Upper lobe of left lung (tissue), 6 donors: ENCODE results near the gene FXYD1. TPM values are rescaled to one million over a fixed set of nuclear protein-coding genes. Genes with fewer than 3 reads are reported as not detected.
A peak's percentile ranks its signal among the peaks of the same experiment; 100 is the strongest.

Source experiments
- ATAC-seq, 2 donors: fragments of 200-7000 bp; cut with Tn5 transposase; one replicate each; pipeline ENCODE4 v1.9.1; 2022; ENCODE audit warnings: mild to moderate bottlenecking in 2 of 2, moderate library complexity in 2 of 2; ENCODE audit not compliant: low FRiP score in 2 of 2
- DNase-seq, 2 donors: peaks; one replicate each; pipeline ENCODE4 v3.0.0-alpha.2; 2019 to 2020
- H3K27ac ChIP-seq, 4 donors: fragments of 200-600 bp; sonication (generic); one replicate each; pipeline ENCODE4 v1.5.1; 2016 to 2019
- H3K27me3 ChIP-seq, 4 donors: fragments of 200-600 bp; sonication (generic); one replicate each; pipeline ENCODE4 v1.5.1; 2017 to 2019
- H3K36me3 ChIP-seq, 4 donors: fragments of 200-600 bp; sonication (generic); one replicate each; pipeline ENCODE4 v1.5.1; 2016 to 2019
- H3K4me1 ChIP-seq, 4 donors: fragments of 200-600 bp; sonication (generic); one replicate each; pipeline ENCODE4 v1.5.1; 2018 to 2019
- H3K4me3 ChIP-seq, 4 donors: fragments of 200-600 bp; sonication (generic); one replicate each; pipeline ENCODE4 v1.5.1; 2017 to 2019; ENCODE audit warnings: mild to moderate bottlenecking in 2 of 4, moderate library complexity in 1 of 4
- H3K9me3 ChIP-seq, 4 donors: fragments of 200-600 bp; sonication (generic); one replicate each; pipeline ENCODE4 v1.5.1; 2018 to 2019
- EP300 ChIP-seq, 4 donors: sonication (generic); formaldehyde crosslinking; IDR thresholded peaks; one replicate each; pipeline ENCODE4 v1.5.1; 2017; ENCODE audit warnings: antibody characterized with exemption in 4 of 4, control low read depth in 2 of 4
- POLR2A ChIP-seq, 4 donors: fragments of 450-650 bp; IDR thresholded peaks; one replicate each; pipeline ENCODE4 v1.5.1; 2016 to 2017; ENCODE audit warnings: antibody characterized with exemption in 4 of 4, mild to moderate bottlenecking in 2 of 4
- POLR2AphosphoS5 ChIP-seq, 2 donors: sonication (generic); formaldehyde crosslinking; IDR thresholded peaks; one replicate each; pipeline ENCODE4 v1.5.1; 2017; ENCODE audit warnings: antibody characterized with exemption in 2 of 2
- WGBS, 2 donors: methylation state at CpG; one replicate each; pipeline ENCODE4 v1.1.5; 2017 to 2018; 5-methylcytosine and 5-hydroxymethylcytosine counted together
- total RNA-seq, 6 donors: library from RNA; depleted of rRNA in 4 of 6; stranded (reverse); fragments of >200 nt in 4 of 6; gene quantifications; one replicate each; pipeline versions ENCODE4 v1.1.0 to v1.2.1, GENCODE V29; 2016 to 2021
- TF ChIP-seq, protein P1 (sequence below), 6 experiments: fragments of 450-650 bp in 4 of 6; fragments of 200-600 bp in 2 of 6; sonication (generic) in 2 of 6; IDR thresholded peaks; one replicate each; pipeline ENCODE4 v1.5.1; 2016 to 2019; ENCODE audit warnings: antibody characterized with exemption in 6 of 6
- donor health status: DM: no; HTN: no; CAD: no; lungs with moderate emphysema.
- donor health status: DM: no; HTN: yes; CAD: no; lungs with severe emphysema.

The FXYD1 gene
- total RNA-seq, 6 donors from 2014 or later, result 3.8 to 64.9 (median 25.2) TPM

DNA sequence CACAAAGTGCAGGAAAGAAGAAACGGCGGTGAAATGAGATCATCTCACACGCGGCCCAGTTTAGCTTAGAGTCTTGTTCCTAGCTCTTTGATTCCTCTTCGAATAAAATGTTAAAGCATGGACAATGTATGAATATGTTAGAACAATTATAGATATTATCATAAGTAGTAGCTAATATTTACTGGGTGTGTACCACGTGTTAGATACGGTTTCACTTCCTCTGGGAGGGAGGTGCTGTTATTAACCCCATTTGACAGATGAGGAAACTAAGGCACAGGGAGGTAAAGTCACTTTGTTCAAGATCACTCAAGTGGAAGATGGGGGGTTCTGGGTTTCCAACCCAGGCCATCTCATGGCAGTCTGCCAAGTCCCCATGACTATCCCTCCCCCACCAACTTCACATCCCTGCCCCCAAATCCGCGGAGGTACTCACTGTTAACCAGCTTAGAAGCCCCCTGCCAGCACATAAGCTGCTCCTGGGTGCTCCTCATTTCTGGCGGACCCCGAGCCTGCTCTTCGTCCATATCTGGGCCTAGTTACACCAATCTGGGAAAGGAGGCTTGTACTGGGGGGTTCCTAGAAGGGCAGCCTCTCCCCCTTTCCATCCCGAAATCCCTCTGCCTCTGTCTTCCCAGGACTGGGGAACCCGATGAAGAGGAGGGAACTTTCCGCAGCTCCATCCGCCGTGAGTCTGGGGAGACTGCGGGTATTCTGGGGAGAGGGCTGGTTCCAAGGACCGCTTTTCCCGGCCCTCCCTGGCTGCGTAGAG, 3.4 kb downstream of the FXYD1 start:
- Histone ChIP-seq H3K27ac (peak overlapping the region in 3 of 4 donors; percentile 27 to 53 (median 29)), H3K36me3 (no peaks in the 10 kb centered on the region), H3K27me3 (peaks cover 0 to 13% (median 4%) of the 10 kb centered on the region in 4 donors), H3K9me3 (no peaks in the 10 kb centered on the region), H3K4me3 (peak overlapping the region in 3 of 4 donors; percentile 8 to 36 (median 33)), H3K4me1 (peaks cover 26 to 35% (median 30%) of the 10 kb centered on the region in 4 donors)
- TF ChIP-seq, protein P1, sequence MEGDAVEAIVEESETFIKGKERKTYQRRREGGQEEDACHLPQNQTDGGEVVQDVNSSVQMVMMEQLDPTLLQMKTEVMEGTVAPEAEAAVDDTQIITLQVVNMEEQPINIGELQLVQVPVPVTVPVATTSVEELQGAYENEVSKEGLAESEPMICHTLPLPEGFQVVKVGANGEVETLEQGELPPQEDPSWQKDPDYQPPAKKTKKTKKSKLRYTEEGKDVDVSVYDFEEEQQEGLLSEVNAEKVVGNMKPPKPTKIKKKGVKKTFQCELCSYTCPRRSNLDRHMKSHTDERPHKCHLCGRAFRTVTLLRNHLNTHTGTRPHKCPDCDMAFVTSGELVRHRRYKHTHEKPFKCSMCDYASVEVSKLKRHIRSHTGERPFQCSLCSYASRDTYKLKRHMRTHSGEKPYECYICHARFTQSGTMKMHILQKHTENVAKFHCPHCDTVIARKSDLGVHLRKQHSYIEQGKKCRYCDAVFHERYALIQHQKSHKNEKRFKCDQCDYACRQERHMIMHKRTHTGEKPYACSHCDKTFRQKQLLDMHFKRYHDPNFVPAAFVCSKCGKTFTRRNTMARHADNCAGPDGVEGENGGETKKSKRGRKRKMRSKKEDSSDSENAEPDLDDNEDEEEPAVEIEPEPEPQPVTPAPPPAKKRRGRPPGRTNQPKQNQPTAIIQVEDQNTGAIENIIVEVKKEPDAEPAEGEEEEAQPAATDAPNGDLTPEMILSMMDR (IDR thresholded peaks at IDR 0.05), result no peak
- TF ChIP-seq EP300 (IDR thresholded peaks at IDR 0.05) (no peak), POLR2A (IDR thresholded peaks at IDR 0.05) (no peak)
- no peak for DNase-seq
- 20 to 27% methylated on average over 12 to 20 of the region's 21 CpGs for WGBS, 2 donors
- no peak for ATAC-seq

DNA sequence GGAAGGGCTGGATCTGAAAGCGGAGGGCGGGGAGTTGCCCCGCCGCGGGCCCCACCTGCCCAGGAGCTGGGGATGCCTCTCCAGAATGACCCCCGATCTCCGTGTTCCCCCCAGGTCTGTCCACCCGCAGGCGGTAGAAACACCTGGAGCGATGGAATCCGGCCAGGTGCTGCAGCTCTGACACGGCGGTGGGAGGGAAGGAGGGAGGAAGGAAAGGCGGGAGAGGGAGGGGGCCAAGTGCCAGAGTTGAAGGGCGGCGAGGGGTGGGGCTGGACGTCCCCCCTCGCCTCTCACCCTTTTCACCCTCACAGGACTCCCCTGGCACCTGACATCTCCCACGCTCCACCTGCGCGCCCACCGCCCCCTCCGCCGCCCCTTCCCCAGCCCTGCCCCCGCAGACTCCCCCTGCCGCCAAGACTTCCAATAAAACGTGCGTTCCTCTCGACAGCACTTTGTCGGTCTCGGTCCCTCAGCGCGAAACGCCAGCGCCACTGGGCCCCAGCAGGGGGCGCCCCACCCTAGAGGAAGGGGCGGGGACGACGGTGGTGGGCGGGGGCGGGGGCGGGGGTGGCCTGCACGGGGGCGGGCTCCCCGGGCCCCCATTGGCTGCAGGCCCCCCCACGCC, 4.1 kb downstream of the FXYD1 start:
- WGBS, 2 donors, result 12 to 13% methylated on average over 17 to 22 of the region's 46 CpGs
- peaks cover 22 to 35% (median 30%) of the 10 kb centered on the region in 4 donors for H3K4me1 ChIP-seq
- no peaks in the 10 kb centered on the region for H3K36me3 ChIP-seq
- peaks cover 0 to 13% (median 4%) of the 10 kb centered on the region in 4 donors for H3K27me3 ChIP-seq
- TF ChIP-seq POLR2A (IDR thresholded peaks at IDR 0.05), result no peak
- no peak for TF ChIP-seq POLR2AphosphoS5 (IDR thresholded peaks at IDR 0.05)
- TF ChIP-seq, protein P1 (IDR thresholded peaks at IDR 0.05), result peak in 2 of 6 experiments; percentile 78 to 88
- ATAC-seq (peak in 1 of 2 donors; percentile 14), DNase-seq (peak in 1 of 2 donors; percentile 93)
- H3K4me3 ChIP-seq, result peak overlapping the region in 3 of 4 donors; percentile 12 to 36 (median 33)
- no peak overlapping the region for H3K27ac ChIP-seq
- no peaks in the 10 kb centered on the region for H3K9me3 ChIP-seq

DNA sequence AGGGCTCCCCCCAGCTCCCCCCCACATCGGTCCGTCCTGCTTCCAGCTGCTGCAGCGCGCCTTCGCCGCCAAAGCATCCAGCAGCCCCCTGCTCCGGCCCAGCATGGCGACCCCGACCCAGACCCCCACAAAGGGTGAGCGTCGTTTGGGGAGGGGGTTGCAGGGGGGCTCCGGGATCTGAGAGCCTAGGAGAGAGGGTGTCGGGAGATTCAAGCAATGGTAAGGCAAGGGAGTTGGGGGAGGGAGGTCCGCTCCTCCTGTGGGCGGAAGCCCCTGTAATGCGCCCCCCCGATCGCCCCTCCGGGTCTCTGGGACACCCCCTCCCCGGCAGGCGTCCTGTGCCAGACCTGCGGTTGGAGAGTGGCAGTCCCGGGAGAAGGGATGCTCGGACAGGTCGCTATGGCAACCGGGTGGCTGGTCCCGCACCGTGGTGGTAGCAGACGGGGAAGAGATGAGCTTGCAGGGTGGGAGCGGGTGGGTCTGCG, 4.6 kb downstream of the FXYD1 start, which contains the start of gene FXYD7:
Gene FXYD7, plus strand, starts transcription at position 25 of the 485 bp plus-strand sequence. Its CDS starts 79 bp downstream, at position 104.
- ATAC-seq (no peak), DNase-seq (peak in 1 of 2 donors; percentile 77)
- H3K27me3 ChIP-seq, result peaks cover 0 to 13% (median 4%) of the 10 kb centered on the region in 4 donors
- H3K4me3 ChIP-seq, result peak within 1 kb of the TSS in 3 of 4 donors; percentile 12 to 36 (median 33)
- no peak within 1 kb of the TSS for H3K27ac ChIP-seq
- H3K4me1 ChIP-seq, result peaks cover 22 to 35% (median 27%) of the 10 kb centered on the region in 4 donors
- no peaks in the 10 kb centered on the region for H3K9me3 ChIP-seq
- TF ChIP-seq, protein P1 (IDR thresholded peaks at IDR 0.05), result peak in 1 of 6 experiments; percentile 27
- no peak for TF ChIP-seq EP300 (IDR thresholded peaks at IDR 0.05)
- no peaks in the 10 kb centered on the region for H3K36me3 ChIP-seq
- 12 to 20% methylated on average over 13 to 29 of the region's 31 CpGs for WGBS, 2 donors

DNA sequence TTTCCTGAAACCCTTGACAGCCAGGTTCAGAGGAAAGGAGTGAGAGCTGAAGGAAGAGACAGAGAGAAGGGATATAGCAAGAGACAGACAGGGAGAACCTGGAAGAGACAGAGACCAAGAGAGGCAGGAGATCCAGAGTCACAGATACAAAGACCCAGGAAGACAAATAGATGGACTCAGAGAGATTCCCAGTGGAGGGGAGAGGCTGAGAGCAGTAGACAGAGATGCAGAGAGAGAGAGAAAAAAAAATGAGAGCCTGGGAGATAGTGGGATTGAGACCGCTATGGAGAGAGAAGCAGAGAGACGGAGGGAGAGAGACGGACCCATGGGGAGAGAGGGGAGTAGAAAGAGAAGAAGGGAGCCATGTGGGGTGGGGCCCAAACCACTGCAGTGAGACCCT, 5.2 kb downstream of the FXYD1 start:
- TF ChIP-seq POLR2AphosphoS5 (IDR thresholded peaks at IDR 0.05) (no peak), EP300 (IDR thresholded peaks at IDR 0.05) (no peak), POLR2A (IDR thresholded peaks at IDR 0.05) (no peak)
- TF ChIP-seq, protein P1 (IDR thresholded peaks at IDR 0.05), result no peak
- WGBS, 2 donors, result 40 to 53% methylated on average over 3 of the region's 3 CpGs
- Histone ChIP-seq H3K4me3 (no peak overlapping the region), H3K9me3 (no peaks in the 10 kb centered on the region), H3K27me3 (peaks cover 0 to 13% (median 4%) of the 10 kb centered on the region in 4 donors), H3K36me3 (no peaks in the 10 kb centered on the region), H3K4me1 (peaks cover 22 to 35% (median 27%) of the 10 kb centered on the region in 4 donors), H3K27ac (no peak overlapping the region)
- DNase-seq, result no peak
- ATAC-seq, result no peak
